HG03354 (cell line): ENCODE data around the gene ZNF93.
"Not testable (repeated sequence)": the region's sequence is repeated elsewhere in the genome, so short reads cannot be mapped to it uniquely, and the experiment has no call there.

Source experiments
- ATAC-seq: cut with Tn5 transposase; IDR thresholded peaks from one replicate; pipeline ENCODE4 v1.9.1; 2021; ENCODE audit warnings: mild to moderate bottlenecking; ENCODE audit not compliant: unreplicated experiment, poor library complexity, severe bottlenecking

The ZNF93 gene

GRCh38 chr19:19900729-19901444 is at the start of gene ZNF93:
Gene ZNF93 (plus strand): TSS chr19:19900946. CDS start chr19:19901089, 143 bp downstream.
- ATAC-seq: peak; percentile 94

- ATAC-seq: not testable (repeated sequence)
Measured at GRCh38 chr19:19851740-19852139, 49.0 kb upstream of the ZNF93 start.

- ATAC-seq: no peak
Measured at GRCh38 chr19:19858751-19859150, 42.0 kb upstream of the ZNF93 start.

- ATAC-seq: no peak
Measured at GRCh38 chr19:19860756-19861390, 39.9 kb upstream of the ZNF93 start.

GRCh38 chr19:19865750-19866610 is 34.8 kb upstream of the ZNF93 start, which contains the start of gene ZNF253:
Gene ZNF253 (plus strand): TSS chr19:19865882. CDS start chr19:19865997, 115 bp downstream.
- peak; percentile 97 for ATAC-seq

- no peak for ATAC-seq
Measured at GRCh38 chr19:19866611-19867248, 34.0 kb upstream of the ZNF93 start.

GRCh38 chr19:19870086-19870485 is 30.7 kb upstream of the ZNF93 start:
- not testable (repeated sequence) for ATAC-seq

GRCh38 chr19:19871932-19872331 is 28.8 kb upstream of the ZNF93 start:
- ATAC-seq: no peak

- no peak for ATAC-seq
Measured at GRCh38 chr19:19873381-19873780, 27.4 kb upstream of the ZNF93 start.

- no peak for ATAC-seq
Measured at GRCh38 chr19:19877724-19878123, 23.0 kb upstream of the ZNF93 start.

GRCh38 chr19:19884583-19884982 is 16.2 kb upstream of the ZNF93 start:
- no peak for ATAC-seq

GRCh38 chr19:19892055-19892941 is 8.4 kb upstream of the ZNF93 start:
- ATAC-seq: not testable (repeated sequence)

- ATAC-seq: peak; percentile 16
Measured at GRCh38 chr19:19900139-19900728, 512 bp upstream of the ZNF93 start.

GRCh38 chr19:19907551-19907950 is 6.8 kb downstream of the ZNF93 start:
- not testable (repeated sequence) for ATAC-seq

GRCh38 chr19:19909654-19910053 is 8.9 kb downstream of the ZNF93 start:
- no peak for ATAC-seq

GRCh38 chr19:19911150-19911549 is 10.4 kb downstream of the ZNF93 start:
- no peak for ATAC-seq

GRCh38 chr19:19914596-19914995 is 13.8 kb downstream of the ZNF93 start:
- ATAC-seq: no peak

- not testable (repeated sequence) for ATAC-seq
Measured at GRCh38 chr19:19930417-19930816, 29.7 kb downstream of the ZNF93 start.
